SK-N-SH (cell line): Measurements from ENCODE around the gene STK36. TPM values are rescaled to one million over a fixed set of nuclear protein-coding genes. Genes with fewer than 3 reads are reported as not detected.
A peak's percentile ranks its signal among the peaks of the same experiment; 100 is the strongest.

Experiments
- CTCF ChIA-PET: fragments of 300-600, 350-600 bp; formaldehyde crosslinking; extraction: SDS; loops from one replicate; lab custom pipeline; 2021; lab: Yijun Ruan, JAX
- POLR2A ChIA-PET: fragments of 350-600 bp; sonication (Branson Sonifier 250); formaldehyde crosslinking; extraction: SDS; loops from one replicate; lab custom pipeline; 2020; ENCODE audit warnings: antibody characterized with exemption, inconsistent platforms; lab: Yijun Ruan, JAX
- DNase-seq: peaks from one replicate; pipeline ENCODE4 v3.0.0; 2012
- H2AFZ ChIP-seq: fragments of 200-600 bp; sonication (generic); 2 replicates; pipeline ENCODE4 v1.8.1; 2016; ENCODE audit warnings: antibody characterized with exemption, mild to moderate bottlenecking, low read depth
- H3F3A ChIP-seq: fragments of 200-600 bp; sonication (generic); replicated peaks from 2 replicates; pipeline ENCODE3; 2016; ENCODE audit warnings: antibody characterized with exemption, mild to moderate bottlenecking; ENCODE audit not compliant: insufficient read depth
- H3K27ac ChIP-seq, 2 experiments: fragments of 200-500 bp in 1 of 2; fragments of 200-600 bp in 1 of 2; sonication (Bioruptor generic) in 1 of 2; sonication (generic), shearing (Covaris generic) in 1 of 2; 2 replicates each; pipeline versions ENCODE4 v1.5.1 to v1.6.1; 2014 to 2016; ENCODE audit warnings: low read depth in 2 of 2, inconsistent platforms in 1 of 2, low read length in 1 of 2, mild to moderate bottlenecking in 1 of 2, mixed read lengths in 1 of 2
- H3K27me3 ChIP-seq: fragments of 200-600 bp; sonication (generic), shearing (Covaris generic); 2 replicates; pipeline ENCODE4 v1.6.1; 2016; ENCODE audit warnings: mixed run types; ENCODE audit not compliant: insufficient read depth
- H3K36me3 ChIP-seq, 2 experiments: fragments of 200-500 bp in 1 of 2; fragments of 200-600 bp in 1 of 2; sonication (Bioruptor generic) in 1 of 2; sonication (generic) in 1 of 2; replicated peaks in 1 of 2; 2 replicates each; pipeline versions ENCODE3 to v1.5.1; 2014 to 2016; ENCODE audit warnings: low read length in 1 of 2, mild to moderate bottlenecking in 1 of 2; ENCODE audit not compliant: insufficient read depth in 2 of 2, control insufficient read depth in 1 of 2
- H3K4me1 ChIP-seq, 2 experiments: fragments of 200-500 bp in 1 of 2; fragments of 200-600 bp in 1 of 2; sonication (Bioruptor generic) in 1 of 2; sonication (generic), shearing (Covaris generic) in 1 of 2; 2 replicates each; pipeline versions ENCODE4 v1.5.1 to v1.6.1; 2014 to 2016; ENCODE audit warnings: low read depth in 1 of 2, low read length in 1 of 2, mixed run types in 1 of 2; ENCODE audit not compliant: insufficient read depth in 2 of 2, control insufficient read depth in 1 of 2
- H3K4me2 ChIP-seq: fragments of 200-600 bp; sonication (generic), shearing (Covaris generic); 2 replicates; pipeline ENCODE4 v1.6.1; 2017; ENCODE audit warnings: mixed run types
- H3K4me3 ChIP-seq, 2 experiments: fragments of 200-500 bp in 1 of 2; fragments of 200-600 bp in 1 of 2; sonication (Bioruptor generic) in 1 of 2; sonication (generic), shearing (Covaris generic) in 1 of 2; 2 replicates each; pipeline versions ENCODE4 v1.5.1 to v1.8.1; 2014 to 2016; ENCODE audit warnings: low read depth in 2 of 2, inconsistent platforms in 1 of 2, low read length in 1 of 2, mild to moderate bottlenecking in 1 of 2, mixed read lengths in 1 of 2, moderate library complexity in 1 of 2
- H3K79me2 ChIP-seq: fragments of 200-600 bp; sonication (generic); 2 replicates; pipeline ENCODE4 v1.8.1; 2017; ENCODE audit warnings: mild to moderate bottlenecking; ENCODE audit not compliant: insufficient read depth
- H3K9ac ChIP-seq: fragments of 200-600 bp; sonication (generic); 2 replicates; pipeline ENCODE4 v1.6.1; 2017; ENCODE audit warnings: mixed run types
- H3K9me2 ChIP-seq: fragments of 200-600 bp; sonication (generic); 2 replicates; pipeline ENCODE4 v1.6.1; 2017; ENCODE audit warnings: mixed run types
- H3K9me3 ChIP-seq: fragments of 200-600 bp; sonication (generic); 2 replicates; pipeline ENCODE4 v1.6.1; 2017; ENCODE audit warnings: mixed run types, mild to moderate bottlenecking, moderate library complexity
- H4K20me1 ChIP-seq: fragments of 200-600 bp; sonication (generic); 2 replicates; pipeline ENCODE4 v1.6.1; 2017; ENCODE audit warnings: mild to moderate bottlenecking, mixed run types; ENCODE audit not compliant: insufficient read depth
- CHD2 ChIP-seq: fragments of 150-350 bp; IDR thresholded peaks from 2 replicates; pipeline ENCODE4 v1.6.1; 2018; ENCODE audit warnings: low read length; ENCODE audit not compliant: partially characterized antibody
- CTCF ChIP-seq: fragments of 200-600 bp; sonication (generic); IDR thresholded peaks from 2 replicates; pipeline ENCODE4 v1.6.1; 2017; ENCODE audit warnings: antibody characterized with exemption, mild to moderate bottlenecking, moderate library complexity
- ELF1 ChIP-seq: IDR thresholded peaks from 2 replicates; pipeline ENCODE4 v1.4.0; 2012
- EP300 ChIP-seq, 2 experiments: IDR thresholded peaks; 2 replicates each; pipeline versions ENCODE4 v1.4.0 to v1.6.1; 2012; ENCODE audit warnings: borderline replicate concordance in 1 of 2, low read depth in 1 of 2, low read length in 1 of 2
- FOSL2 ChIP-seq: IDR thresholded peaks from 2 replicates; pipeline ENCODE4 v1.4.0; 2012; ENCODE audit warnings: low read depth, mild to moderate bottlenecking, moderate library complexity, borderline replicate concordance
- FOXJ3 ChIP-seq: sonication (generic); formaldehyde crosslinking; IDR thresholded peaks from 2 replicates; pipeline ENCODE4 v1.5.1; 2020; ENCODE audit warnings: mild to moderate bottlenecking, missing genetic modification reagents
- FOXM1 ChIP-seq: IDR thresholded peaks from 2 replicates; pipeline ENCODE4 v1.4.0; 2012; ENCODE audit warnings: low read depth, mild to moderate bottlenecking
- GABPA ChIP-seq: IDR thresholded peaks from 2 replicates; pipeline ENCODE4 v1.4.0; 2012; ENCODE audit warnings: low read depth, mild to moderate bottlenecking
- GATA2 ChIP-seq: sonication (generic); formaldehyde crosslinking; IDR thresholded peaks from 2 replicates; pipeline ENCODE4 v1.5.0; 2020; ENCODE audit warnings: mild to moderate bottlenecking, missing genetic modification reagents
- IRF3 ChIP-seq: fragments of 150-350 bp; IDR thresholded peaks from 2 replicates; pipeline ENCODE4 v1.6.1; 2016; ENCODE audit warnings: mild to moderate bottlenecking, low read depth, low read length
- JUND ChIP-seq: IDR thresholded peaks from 2 replicates; pipeline ENCODE4 v1.4.0; 2012
- MAX ChIP-seq: IDR thresholded peaks from 2 replicates; pipeline ENCODE4 v1.4.0; 2012; ENCODE audit warnings: low read depth
- MEF2A ChIP-seq: IDR thresholded peaks from 2 replicates; pipeline ENCODE4 v1.4.0; 2012; ENCODE audit warnings: low read depth, borderline replicate concordance
- MXI1 ChIP-seq: IDR thresholded peaks from 2 replicates; pipeline ENCODE4 v1.6.1; 2012; ENCODE audit warnings: mild to moderate bottlenecking, low read depth, low read length, improper control_type of control experiment
- NRF1 ChIP-seq: IDR thresholded peaks from 2 replicates; pipeline ENCODE4 v1.6.1; 2012; ENCODE audit warnings: low read depth, mild to moderate bottlenecking, low read length
- RCOR1 ChIP-seq: fragments of 150-350 bp; IDR thresholded peaks from 2 replicates; pipeline ENCODE4 v1.6.1; 2017; ENCODE audit warnings: antibody characterized with exemption, low read length
- SMC3 ChIP-seq: IDR thresholded peaks from 2 replicates; pipeline ENCODE4 v1.6.1; 2012; ENCODE audit warnings: low read depth, low read length, improper control_type of control experiment
- TAF1 ChIP-seq: IDR thresholded peaks from 2 replicates; pipeline ENCODE4 v1.6.1; 2012; ENCODE audit warnings: low read depth, mild to moderate bottlenecking, low read length, moderate library complexity, borderline replicate concordance
- TEAD4 ChIP-seq: IDR thresholded peaks from 2 replicates; pipeline ENCODE4 v1.4.0; 2012; ENCODE audit warnings: mild to moderate bottlenecking, borderline replicate concordance; ENCODE audit not compliant: insufficient read depth
- ZBTB33 ChIP-seq: IDR thresholded peaks from 2 replicates; pipeline ENCODE4 v1.4.0; 2012; ENCODE audit warnings: low read depth, borderline replicate concordance
- WGBS: methylation state at CpG from one replicate; pipeline ENCODE4 v1.1.6; 2017; ENCODE audit warnings: low lambda C conversion rate; 5-methylcytosine and 5-hydroxymethylcytosine counted together
- polyA plus RNA-seq, 3 experiments: library from polyadenylated mRNA; depleted of rRNA; stranded (reverse); fragments of >200 nt; gene quantifications; 2 replicates each; pipeline ENCODE4 v1.2.3, GENCODE V29; 2012
- TF ChIP-seq, protein P1 (sequence below): fragments of 150-350 bp; IDR thresholded peaks from 2 replicates; pipeline ENCODE4 v1.6.1; 2017; ENCODE audit warnings: antibody characterized with exemption, low read length, low read depth, borderline replicate concordance

The STK36 gene
- polyA plus RNA-seq, 1 of the 3 experiments (the other 2 are of a cell fraction), result 53.5 TPM

- CTCF ChIA-PET, result interaction anchor here (1.1 to 3.2 kb wide), 3 partner anchors 16 to 215 kb away, joined by 3 to 17 read pairs (median 3); no protein-coding TSS in a partner anchor
- peaks cover 12 to 35% of the 10 kb centered on the region in 2 experiments for H3K36me3 ChIP-seq
- no peak overlapping the region for H3K9ac ChIP-seq
- no peak overlapping the region for H3K4me2 ChIP-seq
- H3K79me2 ChIP-seq, result no peaks in the 10 kb centered on the region
- H3K27me3 ChIP-seq, result no peaks in the 10 kb centered on the region
- H3K4me1 ChIP-seq, result peaks cover 0 to 4% of the 10 kb centered on the region in 2 experiments; a peak in 1 of 4 replicates
- no peaks in the 10 kb centered on the region for H3K9me3 ChIP-seq
- no peaks in the 10 kb centered on the region for H3K9me2 ChIP-seq
- H2AFZ ChIP-seq, result no peak overlapping the region
- TF ChIP-seq NRF1, result no peak
- no peak for TF ChIP-seq ELF1
- no peak for TF ChIP-seq TAF1
- no peak for TF ChIP-seq EP300 (IDR thresholded peaks at IDR 0.05; ENCODE audit: borderline replicate concordance in 1 of 2, low read depth in 1 of 2, low read length in 1 of 2)
- TF ChIP-seq CTCF, result no peak
- no peak for TF ChIP-seq MEF2A
- TF ChIP-seq, protein P1, sequence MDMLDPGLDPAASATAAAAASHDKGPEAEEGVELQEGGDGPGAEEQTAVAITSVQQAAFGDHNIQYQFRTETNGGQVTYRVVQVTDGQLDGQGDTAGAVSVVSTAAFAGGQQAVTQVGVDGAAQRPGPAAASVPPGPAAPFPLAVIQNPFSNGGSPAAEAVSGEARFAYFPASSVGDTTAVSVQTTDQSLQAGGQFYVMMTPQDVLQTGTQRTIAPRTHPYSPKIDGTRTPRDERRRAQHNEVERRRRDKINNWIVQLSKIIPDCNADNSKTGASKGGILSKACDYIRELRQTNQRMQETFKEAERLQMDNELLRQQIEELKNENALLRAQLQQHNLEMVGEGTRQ, result no peak
- TF ChIP-seq, all 33 proteins: peak for 0
- H3K4me3 ChIP-seq, result no peak overlapping the region
- H4K20me1 ChIP-seq, result no peaks in the 10 kb centered on the region
- POLR2A ChIA-PET, result no interaction called here
- DNase-seq, result no peak
- H3F3A ChIP-seq, result peaks cover 7% of the 10 kb centered on the region
- WGBS, result 47% methylated on average over 4 of the region's 4 CpGs
- peak overlapping the region in 1 of 2 experiments; percentile 3; a peak in 1 of 4 replicates for H3K27ac ChIP-seq
Observed at GRCh38 chr2:218631837-218632236, 40.0 kb upstream of the STK36 start.

DNA sequence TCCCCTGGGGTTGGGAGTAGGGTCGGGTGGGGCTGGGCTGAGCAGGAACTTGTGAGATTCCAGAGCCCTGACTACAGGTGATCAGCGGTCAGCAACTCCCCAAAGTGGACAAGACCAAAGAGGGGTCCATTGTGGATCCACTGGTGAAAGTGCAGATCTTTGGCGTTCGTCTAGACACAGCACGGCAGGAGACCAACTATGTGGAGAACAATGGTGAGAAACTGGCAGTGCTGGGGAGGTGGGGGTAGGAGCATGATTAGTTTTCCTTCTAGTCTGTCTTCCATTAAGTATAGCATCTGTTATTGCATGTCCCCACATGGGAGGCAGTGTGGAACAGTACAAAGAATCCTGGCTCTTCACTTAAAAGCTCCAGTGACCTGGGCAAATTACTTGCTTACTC is 36.2 kb upstream of the STK36 start:
- no peaks in the 10 kb centered on the region for H4K20me1 ChIP-seq
- POLR2A ChIA-PET, result no interaction called here
- TF ChIP-seq SMC3, result no peak
- no peak for TF ChIP-seq TAF1
- no peak for TF ChIP-seq ZBTB33
- TF ChIP-seq GATA2 (CRISPR knock-in tag), result no peak
- TF ChIP-seq FOXM1, result no peak
- no peak for TF ChIP-seq RCOR1
- no peak for TF ChIP-seq FOXJ3 (CRISPR knock-in tag)
- TF ChIP-seq JUND, result no peak
- no peak for TF ChIP-seq TEAD4
- no peak for TF ChIP-seq IRF3
- no peak for TF ChIP-seq GABPA
- TF ChIP-seq MXI1, result no peak
- no peak for TF ChIP-seq MAX
- TF ChIP-seq, protein P1, result no peak
- no peak for TF ChIP-seq CHD2
- TF ChIP-seq FOSL2, result no peak

More for the DNA sequence above, 36.2 kb upstream of the STK36 start:
- no peak overlapping the region for H3K4me3 ChIP-seq
- H3K79me2 ChIP-seq, result no peaks in the 10 kb centered on the region
- H3K9ac ChIP-seq, result no peak overlapping the region
- WGBS, result 91% methylated on average over 5 of the region's 5 CpGs
- CTCF ChIA-PET, result interaction anchor here (2.1 kb wide), 1 partner anchor 13 kb away, joined by 5 read pairs; no protein-coding TSS in a partner anchor
- H3F3A ChIP-seq, result peaks cover 14% of the 10 kb centered on the region
- no peak overlapping the region for H3K27ac ChIP-seq
- no peaks in the 10 kb centered on the region for H3K9me2 ChIP-seq
- H2AFZ ChIP-seq, result no peak overlapping the region
- peaks cover 30 to 65% of the 10 kb centered on the region in 2 experiments for H3K36me3 ChIP-seq
- H3K4me2 ChIP-seq, result no peak overlapping the region
- H3K27me3 ChIP-seq, result no peaks in the 10 kb centered on the region
- no peaks in the 10 kb centered on the region for H3K9me3 ChIP-seq
- DNase-seq, result no peak
- peaks cover 0 to 4% of the 10 kb centered on the region in 2 experiments; a peak in 1 of 4 replicates for H3K4me1 ChIP-seq
